Smooth muscle cell (in vitro differentiated cells): ENCODE data around the gene SLC38A10. TPM values are rescaled to one million over a fixed set of nuclear protein-coding genes. Genes with fewer than 3 reads are reported as not detected.

ENCODE experiments used
- DNase-seq: peaks from one replicate; lab custom pipeline; 2025; ENCODE audit not compliant: unreplicated experiment; lab: John Stamatoyannopoulos, UW
- H2AFZ ChIP-seq: fragments of 200-600 bp; sonication (generic); 2 replicates; pipeline ENCODE4 v1.6.0; 2016; ENCODE audit warnings: antibody characterized with exemption, low read depth, mild to moderate bottlenecking
- H3F3A ChIP-seq: fragments of 200-600 bp; sonication (generic); 2 replicates; pipeline ENCODE4 v1.6.0; 2017; ENCODE audit warnings: antibody characterized with exemption, low read depth
- H3K27ac ChIP-seq: fragments of 200-600 bp; sonication (generic); 2 replicates; pipeline ENCODE4 v1.5.1; 2016; ENCODE audit warnings: low read depth, mild to moderate bottlenecking
- H3K27me3 ChIP-seq: fragments of 200-600 bp; sonication (generic); 2 replicates; pipeline ENCODE4 v1.6.1; 2016; ENCODE audit warnings: low read depth, mild to moderate bottlenecking
- H3K36me3 ChIP-seq: fragments of 200-600 bp; sonication (generic); 2 replicates; pipeline ENCODE4 v1.5.1; 2016; ENCODE audit warnings: low read depth
- H3K4me1 ChIP-seq: fragments of 200-600 bp; sonication (generic); 2 replicates; pipeline ENCODE4 v1.5.1; 2016; ENCODE audit warnings: low read depth
- H3K4me2 ChIP-seq: fragments of 200-600 bp; sonication (generic); 2 replicates; pipeline ENCODE4 v1.6.0; 2016; ENCODE audit warnings: mild to moderate bottlenecking
- H3K4me3 ChIP-seq: fragments of 200-600 bp; sonication (generic); 2 replicates; pipeline ENCODE4 v1.5.1; 2016; ENCODE audit warnings: mild to moderate bottlenecking
- H3K79me2 ChIP-seq: fragments of 200-600 bp; sonication (generic); 2 replicates; pipeline ENCODE4 v1.6.0; 2016; ENCODE audit warnings: low read depth, mild to moderate bottlenecking
- H3K9ac ChIP-seq: fragments of 200-600 bp; sonication (generic); 2 replicates; pipeline ENCODE4 v1.6.0; 2016; ENCODE audit warnings: low read depth
- H3K9me3 ChIP-seq: fragments of 200-600 bp; sonication (generic); replicated peaks from 2 replicates; pipeline ENCODE4 v1.5.1; 2016; ENCODE audit warnings: low read depth
- H4K20me1 ChIP-seq: fragments of 200-600 bp; sonication (generic); 2 replicates; pipeline ENCODE4 v1.6.0; 2016; ENCODE audit warnings: low read depth
- CTCF ChIP-seq: fragments of 200-600 bp; sonication (generic); IDR thresholded peaks from 2 replicates; pipeline ENCODE4 v1.5.1; 2017; ENCODE audit warnings: borderline replicate concordance, mild to moderate bottlenecking, antibody characterized with exemption; ENCODE audit not compliant: insufficient read depth, poor library complexity, severe bottlenecking
- WGBS: methylation state at CpG from one replicate; pipeline ENCODE4 v1.1.7; 2016; ENCODE audit warnings: low lambda C conversion rate; 5-methylcytosine and 5-hydroxymethylcytosine counted together
- polyA plus RNA-seq: library from polyadenylated mRNA; unstranded; fragments of >200 nt; fragmentation: Nextera tagmentation; extraction: Ambion mirVana; gene quantifications from 2 replicates; pipeline ENCODE4 v1.2.1, GENCODE V29; 2016
- total RNA-seq: library from RNA; depleted of rRNA; stranded (reverse); fragments of >200 nt; gene quantifications from 2 replicates; pipeline ENCODE4 v1.2.3, GENCODE V29; 2014

Gene SLC38A10
- total RNA-seq (61.4 and 61.6 TPM in 2 replicates), polyA plus RNA-seq (97.1 and 98.4 TPM in 2 replicates)

- Histone ChIP-seq H3K36me3 (no peaks in the 10 kb centered on the region), H3K4me1 (peaks cover 4% of the 10 kb centered on the region), H3K27me3 (no peaks in the 10 kb centered on the region), H4K20me1 (peaks cover 29% of the 10 kb centered on the region), H2AFZ (peak within 1 kb of the TSS; percentile 99), H3K9ac (peak within 1 kb of the TSS; percentile 59), H3F3A (no peaks in the 10 kb centered on the region), H3K27ac (peak within 1 kb of the TSS; percentile 66), H3K4me2 (peak within 1 kb of the TSS; percentile 90), H3K79me2 (peaks cover 55% of the 10 kb centered on the region), H3K9me3 (no peaks in the 10 kb centered on the region), H3K4me3 (peak within 1 kb of the TSS; percentile 69)
- DNase-seq, result peak; percentile 52
- TF ChIP-seq CTCF, result no peak
- WGBS, result under 1% methylated on average over 58 of the region's 59 CpGs
Measured at GRCh38 chr17:81295031-81295675, at the start of gene SLC38A10. SLC38A10 (minus strand) TSS chr17:81295307; CDS start chr17:81294921, 386 bp downstream.

GRCh38 chr17:81342269-81343070 is 47.4 kb upstream of the SLC38A10 start:
- Histone ChIP-seq H3K4me2 (peak overlapping the region; percentile 100), H3K27ac (peak overlapping the region; percentile 88), H4K20me1 (peaks cover 43% of the 10 kb centered on the region), H3K79me2 (peaks cover 82% of the 10 kb centered on the region), H3K9ac (peak overlapping the region; percentile 80), H3K36me3 (no peaks in the 10 kb centered on the region), H2AFZ (no peak overlapping the region), H3F3A (peaks cover 11% of the 10 kb centered on the region), H3K9me3 (no peaks in the 10 kb centered on the region), H3K4me1 (peaks cover 49% of the 10 kb centered on the region), H3K4me3 (peak overlapping the region; percentile 72), H3K27me3 (no peaks in the 10 kb centered on the region)
- no peak for DNase-seq
- WGBS, result 5% methylated on average over 55 of the region's 55 CpGs
- TF ChIP-seq CTCF, result no peak

DNA sequence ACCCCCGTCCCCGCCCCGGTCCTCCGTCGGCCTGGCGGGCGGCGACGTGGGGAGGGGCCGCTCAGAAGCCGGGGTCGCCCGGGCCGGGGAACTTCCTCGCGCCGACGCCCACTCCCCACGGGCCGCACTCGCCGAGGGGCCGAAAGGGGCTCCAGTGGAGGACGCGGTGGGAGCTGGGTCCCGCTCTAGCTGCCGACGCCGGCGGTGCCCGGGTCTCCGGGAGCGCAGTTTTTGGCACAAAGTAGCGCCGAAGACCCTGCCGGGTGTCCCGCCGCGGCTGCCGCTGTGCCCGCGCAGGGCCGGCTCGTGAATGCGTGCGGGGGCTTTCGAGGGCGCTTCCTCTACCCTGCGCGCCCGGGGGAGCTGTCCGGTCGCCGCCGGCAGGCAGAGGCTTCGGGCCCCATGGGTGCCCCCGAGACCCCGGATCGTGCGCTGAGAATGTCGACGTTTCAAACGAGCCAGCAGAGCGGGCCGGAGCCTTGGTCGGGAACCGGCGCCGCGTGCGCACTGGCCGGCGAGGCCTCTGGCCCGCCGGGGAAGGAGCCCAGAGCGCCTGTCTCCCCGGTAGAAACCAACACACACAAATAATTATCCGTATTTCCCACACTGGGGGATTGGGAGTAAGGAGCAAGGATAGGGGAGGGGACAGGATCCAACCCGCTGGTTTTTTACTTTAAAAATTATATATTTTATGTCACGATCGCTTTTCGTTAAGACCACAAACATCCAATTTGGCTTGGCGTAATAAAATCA is 46.6 kb upstream of the SLC38A10 start:
- WGBS, result 9% methylated on average over 73 of the region's 83 CpGs
- Histone ChIP-seq H3K27me3 (no peaks in the 10 kb centered on the region), H3K4me3 (peak overlapping the region; percentile 72), H4K20me1 (peaks cover 43% of the 10 kb centered on the region), H3K4me2 (peak overlapping the region; percentile 100), H3K36me3 (no peaks in the 10 kb centered on the region), H3K4me1 (peaks cover 43% of the 10 kb centered on the region), H2AFZ (no peak overlapping the region), H3F3A (peaks cover 11% of the 10 kb centered on the region), H3K27ac (peak overlapping the region; percentile 88), H3K9ac (peak overlapping the region; percentile 80), H3K9me3 (no peaks in the 10 kb centered on the region), H3K79me2 (peaks cover 90% of the 10 kb centered on the region)
- DNase-seq, result no peak
- TF ChIP-seq CTCF, result no peak
